OCI-LY1 (cell line): Measurements from ENCODE around the gene CORIN.

Experiments
- CTCF ChIP-seq: fragments of 200-600 bp; sonication (generic), shearing (Covaris generic); IDR thresholded peaks from 2 replicates; pipeline ENCODE4 v1.5.1; 2017; ENCODE audit warnings: mild to moderate bottlenecking, antibody characterized with exemption, low read length, moderate library complexity, mixed read lengths
- EZH2 ChIP-seq: fragments of 200-600 bp; sonication (generic), shearing (Covaris generic); IDR thresholded peaks from 2 replicates; pipeline ENCODE4 v1.8.0; 2017; ENCODE audit warnings: borderline replicate concordance, mixed run types, mild to moderate bottlenecking, antibody characterized with exemption, low read length, moderate library complexity, mixed read lengths

GRCh38 chr4:47659342-47659741 is 178.5 kb downstream of the CORIN start:
- TF ChIP-seq CTCF (no peak), EZH2 (no peak)
